Urothelium cell line (cell line): ENCODE measurements around the gene HOXC10.
A peak's percentile ranks its signal among the peaks of the same experiment; 100 is the strongest.

ENCODE experiments used
- DNase-seq: peaks from one replicate; pipeline ENCODE4 v3.0.0; 2011; ENCODE audit warnings: low spot score, mixed read lengths
- FAIRE-seq: peaks from 2 replicates; lab custom pipeline; 2011; peaks lifted over from hg19 to GRCh38; lab: Jason Lieb, UNC

Gene HOXC10

GRCh38 chr12:54000116-54001114, 15.5 kb downstream of the HOXC10 start, which contains the start of gene HOXC9:
Gene HOXC9 (plus strand): TSS chr12:54000161. CDS start chr12:54000189, 28 bp downstream.
- FAIRE-seq (no peak), DNase-seq (peak; percentile 44)

GRCh38 chr12:54001283-54002187, 16.6 kb downstream of the HOXC10 start:
- DNase-seq (no peak), FAIRE-seq (no peak)

- DNase-seq (no peak), FAIRE-seq (no peak)
Measured at GRCh38 chr12:54002278-54002914, 17.4 kb downstream of the HOXC10 start.

- DNase-seq (no peak), FAIRE-seq (no peak)
Measured at GRCh38 chr12:54002915-54003389, 18.0 kb downstream of the HOXC10 start.

GRCh38 chr12:54003625-54004024, 18.7 kb downstream of the HOXC10 start:
- no peak for DNase-seq
- no peak for FAIRE-seq

- FAIRE-seq = no peak
- DNase-seq = no peak
Measured at GRCh38 chr12:54004063-54004840, 19.3 kb downstream of the HOXC10 start.

GRCh38 chr12:54004841-54005530, 20.0 kb downstream of the HOXC10 start:
- FAIRE-seq = no peak
- no peak for DNase-seq

GRCh38 chr12:54005531-54005852, 20.5 kb downstream of the HOXC10 start:
- DNase-seq (no peak), FAIRE-seq (no peak)

GRCh38 chr12:54005853-54006558, 21.1 kb downstream of the HOXC10 start:
- DNase-seq = peak; percentile 83
- FAIRE-seq = peak; percentile 37

GRCh38 chr12:54006559-54007220, 21.7 kb downstream of the HOXC10 start:
- no peak for FAIRE-seq

GRCh38 chr12:54007538-54008259, 22.8 kb downstream of the HOXC10 start:
- DNase-seq (no peak), FAIRE-seq (no peak)

More at GRCh38 chr12:54006559-54007220, 21.7 kb downstream of the HOXC10 start:
- DNase-seq = no peak

GRCh38 chr12:54008260-54008552, 23.3 kb downstream of the HOXC10 start:
- DNase-seq = no peak
- no peak for FAIRE-seq

- DNase-seq = peak; percentile 42
- FAIRE-seq = no peak
Measured at GRCh38 chr12:54009171-54010052, 24.5 kb downstream of the HOXC10 start.

- DNase-seq = no peak
Measured at GRCh38 chr12:54010053-54010971, 25.4 kb downstream of the HOXC10 start.

GRCh38 chr12:54010972-54011664, 26.2 kb downstream of the HOXC10 start:
- no peak for DNase-seq
- no peak for FAIRE-seq

More at GRCh38 chr12:54010053-54010971, 25.4 kb downstream of the HOXC10 start:
- FAIRE-seq = no peak
